GM21786 (cell line): ENCODE results near the gene NFKBIA.
"Not testable (repeated sequence)": the region's sequence is repeated elsewhere in the genome, so short reads cannot be mapped to it uniquely, and the experiment has no call there.

Experiments used
- ATAC-seq: cut with Tn5 transposase; IDR thresholded peaks from one replicate; pipeline ENCODE4 v1.9.1; 2021; ENCODE audit not compliant: unreplicated experiment

Gene NFKBIA

DNA sequence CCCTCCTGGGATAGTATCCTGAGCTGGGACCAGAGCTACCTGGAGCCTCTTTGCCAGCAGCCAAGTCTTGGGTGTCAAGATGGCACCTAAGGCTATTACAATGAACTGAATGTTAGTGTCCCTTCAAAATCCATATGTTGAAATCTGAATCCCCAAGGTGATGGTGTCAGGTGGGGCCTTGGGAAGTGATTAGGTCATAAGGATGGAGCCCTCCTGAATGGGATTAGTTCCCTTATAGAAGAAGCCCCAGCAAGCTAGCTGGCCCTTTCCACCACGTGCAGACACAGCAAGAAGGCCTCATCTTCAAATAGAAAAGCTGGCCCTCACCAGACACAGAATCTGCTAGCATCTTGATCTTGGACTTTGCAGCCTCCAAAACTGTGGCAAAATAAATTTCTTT, 12.4 kb downstream of the NFKBIA start:
- ATAC-seq = no peak

DNA sequence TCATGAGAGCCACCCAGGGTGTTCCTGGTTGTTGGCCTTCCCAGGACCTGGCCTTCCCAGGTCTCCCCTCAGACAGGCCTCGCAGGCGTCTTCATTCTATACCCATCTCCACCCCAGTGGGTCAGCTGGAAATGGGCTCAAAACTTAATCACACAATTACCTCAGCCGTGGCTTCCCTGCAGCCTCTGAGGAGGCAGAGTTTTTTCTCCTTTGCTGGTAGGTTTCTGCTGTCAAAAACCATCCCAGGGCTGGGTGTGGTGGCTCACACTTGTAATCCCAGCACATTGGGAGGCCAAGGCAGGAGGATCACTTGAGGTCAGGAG, 13.2 kb downstream of the NFKBIA start:
- no peak for ATAC-seq

DNA sequence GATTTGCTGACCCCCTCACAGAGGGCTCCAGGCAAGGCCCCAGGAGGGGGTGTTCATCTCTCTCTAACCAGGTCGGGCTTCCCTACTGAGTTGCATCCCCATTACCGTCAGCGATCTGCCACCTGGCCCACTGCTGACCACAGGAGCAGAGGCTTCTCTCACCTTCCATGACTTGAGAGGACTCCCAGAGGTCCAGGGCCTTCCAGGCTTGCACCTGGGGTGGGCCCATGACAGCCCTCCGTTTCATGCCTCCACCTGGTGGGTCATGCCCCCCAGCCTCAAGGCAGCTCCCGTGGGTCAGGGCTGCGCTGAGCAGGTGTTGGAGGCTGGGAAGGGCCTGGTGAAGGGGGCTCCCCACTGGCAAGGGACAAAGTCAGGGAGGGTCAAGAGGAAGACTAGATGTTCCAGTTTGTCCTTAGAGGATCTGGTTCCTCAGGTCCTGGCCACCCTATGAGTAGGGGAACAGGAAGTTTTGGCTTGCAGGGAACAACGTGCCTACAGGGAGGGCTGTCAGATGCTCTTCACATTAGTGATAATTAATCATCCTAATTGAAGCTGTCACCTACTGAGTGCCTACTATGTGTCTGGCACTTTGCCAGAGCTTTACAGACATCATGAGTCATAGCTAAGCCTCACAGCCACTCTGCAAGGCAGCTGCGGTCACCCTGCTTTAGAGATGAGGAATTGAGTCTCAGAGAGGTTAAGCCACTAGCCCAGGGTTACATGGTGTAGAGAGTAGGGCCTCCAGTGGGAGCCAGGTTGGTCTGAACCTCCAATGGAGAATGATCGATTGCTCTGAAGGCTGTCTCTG, 13.8 kb downstream of the NFKBIA start:
- ATAC-seq = no peak

DNA sequence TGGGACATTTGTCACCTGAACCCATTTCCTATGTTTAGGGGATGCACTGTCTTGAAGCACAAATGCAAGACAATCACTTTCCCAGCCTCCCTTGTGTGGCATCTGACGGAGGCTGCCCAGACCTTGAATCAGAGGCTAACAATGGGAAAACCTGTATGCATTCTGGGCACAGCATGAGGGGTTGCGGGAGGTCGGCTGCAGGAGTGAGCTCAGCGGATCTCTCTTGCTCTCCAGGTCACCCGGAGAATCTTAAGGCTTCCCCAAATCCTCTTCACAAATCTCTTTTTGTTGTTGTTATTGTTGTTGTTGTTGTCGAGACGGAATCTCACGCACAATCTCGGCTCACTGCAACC, 15.3 kb downstream of the NFKBIA start:
- ATAC-seq = no peak

DNA sequence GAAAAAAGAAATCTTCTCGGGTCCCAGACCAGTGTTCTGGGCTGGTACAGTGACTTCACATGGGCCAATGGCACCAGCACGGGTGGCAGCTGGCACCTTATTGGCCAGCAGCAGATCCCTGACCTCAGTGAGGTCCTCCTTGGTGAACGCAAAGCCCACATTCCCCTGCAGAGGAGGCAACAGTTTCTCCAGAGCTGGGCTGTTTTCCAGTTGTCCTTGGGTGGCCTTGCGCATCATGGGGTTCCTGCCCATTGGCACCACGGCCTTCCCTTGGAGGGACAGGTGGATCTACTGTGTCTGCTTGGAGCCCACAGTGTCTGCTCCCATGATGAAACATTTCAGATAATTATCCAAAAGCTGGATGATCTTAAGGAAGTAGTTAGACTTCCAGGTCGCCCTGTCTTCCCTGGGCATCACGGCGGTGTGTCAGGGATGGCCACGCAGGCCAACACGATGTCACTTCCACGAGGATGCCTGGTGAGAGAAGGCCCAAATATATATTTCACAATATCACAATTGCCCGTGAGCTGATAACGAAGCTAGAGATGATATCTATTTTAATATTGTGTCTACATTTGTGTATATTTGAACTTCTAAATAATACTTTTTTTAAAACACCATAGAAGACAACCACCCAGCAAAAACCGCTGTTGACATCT, 15.8 kb downstream of the NFKBIA start:
- no peak for ATAC-seq

DNA sequence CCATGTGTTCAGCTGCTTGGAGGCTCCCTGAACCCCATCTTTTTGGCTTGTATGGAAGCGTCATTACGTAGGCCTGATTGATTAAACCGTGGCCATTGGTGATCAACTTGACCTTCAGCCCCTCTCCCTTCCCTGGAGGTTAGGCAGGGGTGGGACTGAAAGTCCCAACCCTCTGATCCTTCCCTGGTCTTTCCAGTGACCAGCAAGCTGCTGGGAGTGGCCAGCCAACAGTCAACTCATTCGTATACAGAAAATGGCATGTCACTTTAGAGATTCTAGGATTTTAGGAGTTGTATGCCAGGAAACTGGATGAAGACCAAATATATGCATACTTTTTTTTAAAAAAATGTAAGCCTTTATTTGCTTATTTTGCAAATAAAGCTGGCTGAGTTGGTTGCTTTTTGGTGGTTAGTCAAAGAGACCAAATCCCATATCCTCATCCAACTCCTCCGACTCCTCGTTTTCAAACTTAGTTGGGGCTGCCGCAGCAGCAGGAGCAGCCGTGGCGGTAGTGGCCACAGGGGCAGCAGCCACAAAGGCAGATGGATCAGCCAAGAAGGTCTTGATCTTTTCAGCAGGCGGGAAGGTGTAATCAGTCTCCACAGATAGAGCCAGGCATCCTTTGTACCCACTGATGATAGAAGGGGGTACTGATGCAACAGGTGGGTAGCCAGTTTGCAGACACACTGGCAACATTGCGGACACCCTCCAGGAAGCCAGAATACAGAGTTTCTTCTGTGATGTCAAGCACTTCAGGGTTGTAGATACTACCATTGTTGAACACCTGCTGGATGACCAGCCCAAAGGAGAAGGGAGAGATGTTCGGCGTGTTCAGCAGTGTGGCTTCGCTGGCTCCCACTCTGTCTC, 16.6 kb downstream of the NFKBIA start:
- ATAC-seq = no peak

DNA sequence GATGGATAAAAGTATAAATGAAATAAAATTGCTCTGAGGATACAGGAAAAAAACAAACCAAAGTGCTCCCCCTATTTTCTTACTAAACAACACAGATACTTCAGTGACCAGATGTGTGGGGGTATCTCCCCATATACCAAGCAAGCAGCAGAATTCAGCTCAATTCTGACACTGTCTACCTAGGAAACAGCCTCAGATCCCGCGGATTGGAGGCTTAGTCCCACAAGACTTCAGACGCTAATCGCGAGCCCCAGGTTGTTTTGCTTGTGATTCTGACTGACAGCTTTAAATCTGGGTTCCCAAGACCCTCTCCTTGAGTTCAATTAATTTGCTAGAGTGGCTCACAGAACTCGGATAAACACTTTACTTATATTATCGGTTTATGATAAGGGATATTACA, 17.3 kb downstream of the NFKBIA start:
- ATAC-seq = no peak

DNA sequence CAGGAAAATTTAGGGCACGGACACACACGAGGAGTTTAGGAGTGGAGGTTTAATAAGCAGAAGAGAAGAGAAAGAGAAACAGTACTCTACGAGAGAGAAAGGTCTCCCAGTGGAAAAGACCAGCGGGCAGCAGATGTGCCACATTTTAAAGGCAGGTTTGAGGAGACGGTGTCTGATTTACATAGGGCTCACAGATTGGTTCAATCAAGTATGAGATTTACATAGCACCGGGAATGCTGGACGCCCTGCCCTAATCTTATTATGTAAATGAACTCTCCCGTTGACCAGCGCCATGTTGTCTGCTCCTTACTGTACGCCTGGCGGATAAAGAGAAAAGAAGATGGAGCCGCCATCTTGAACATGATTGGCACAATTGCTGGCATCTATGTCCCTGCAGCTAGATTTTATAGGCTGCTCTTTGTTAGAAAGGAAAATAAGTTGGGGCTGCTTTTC, 17.9 kb downstream of the NFKBIA start:
- ATAC-seq = no peak

DNA sequence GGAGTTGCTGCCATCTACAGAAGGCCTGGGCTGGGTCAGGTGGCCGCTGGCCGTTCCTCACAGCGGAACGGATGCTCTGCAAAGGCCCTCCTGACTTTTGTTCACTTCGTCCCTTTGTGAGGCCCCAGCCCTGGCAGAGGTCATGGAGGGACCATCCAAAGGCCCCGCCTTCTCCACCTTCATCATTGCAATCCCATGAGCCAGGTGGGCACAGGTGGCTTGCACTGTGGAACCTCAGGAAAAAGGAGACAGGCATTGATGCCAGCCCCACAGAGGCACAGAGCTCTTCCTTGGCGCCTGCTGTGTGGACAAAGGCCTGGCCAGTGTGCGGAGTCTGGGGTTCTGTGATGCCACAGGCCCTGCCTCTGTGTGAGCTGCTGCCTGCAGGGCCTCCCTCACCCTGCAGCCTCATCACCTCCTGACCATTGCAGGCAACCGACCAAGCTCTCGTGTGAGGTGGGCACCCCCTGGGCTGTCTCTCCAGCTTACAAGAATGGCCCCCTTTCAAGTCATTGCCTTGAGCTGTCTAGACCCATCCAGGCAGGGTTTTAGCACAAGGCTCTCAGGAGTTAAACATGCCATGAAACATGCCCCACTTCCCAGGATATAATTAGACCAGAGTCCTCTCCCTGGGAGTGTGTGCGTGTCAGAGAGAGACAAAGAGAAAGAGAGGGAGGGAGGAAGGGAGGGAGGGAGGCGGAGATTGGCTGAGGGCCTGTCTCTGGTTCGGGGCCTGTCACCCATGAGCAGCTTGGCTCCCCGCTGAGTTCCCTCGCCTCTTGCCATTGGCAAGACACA, 19.3 kb downstream of the NFKBIA start:
- no peak for ATAC-seq

DNA sequence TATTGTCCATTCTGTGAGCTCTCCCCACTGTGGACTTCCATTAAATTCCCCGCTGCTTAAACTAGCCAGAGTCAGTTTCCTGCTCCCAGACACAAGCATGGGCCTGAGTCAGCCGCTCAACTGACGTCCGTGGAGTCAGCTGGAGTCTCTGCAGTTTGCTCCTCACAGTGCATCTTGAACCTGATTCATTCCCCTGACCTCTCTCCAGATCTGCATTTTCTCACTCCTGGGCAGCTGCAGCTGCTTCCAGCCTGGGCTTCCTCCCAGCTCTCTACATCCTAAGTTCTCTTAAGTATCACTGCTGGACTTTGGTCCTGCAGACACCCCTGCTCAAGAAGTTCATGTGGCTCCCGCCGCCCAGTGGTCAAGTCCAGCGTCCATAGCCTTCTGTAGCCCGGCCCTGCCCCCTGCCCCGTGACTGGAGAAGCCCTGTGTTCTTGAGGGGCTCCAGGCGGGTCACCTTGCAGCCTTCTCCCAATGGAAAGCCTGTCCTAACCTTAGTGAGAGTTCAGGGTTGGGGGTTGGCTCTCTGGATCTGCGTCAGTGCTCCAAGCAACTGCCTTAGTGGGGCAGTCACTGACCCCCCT, 20.0 kb downstream of the NFKBIA start:
- no peak for ATAC-seq

DNA sequence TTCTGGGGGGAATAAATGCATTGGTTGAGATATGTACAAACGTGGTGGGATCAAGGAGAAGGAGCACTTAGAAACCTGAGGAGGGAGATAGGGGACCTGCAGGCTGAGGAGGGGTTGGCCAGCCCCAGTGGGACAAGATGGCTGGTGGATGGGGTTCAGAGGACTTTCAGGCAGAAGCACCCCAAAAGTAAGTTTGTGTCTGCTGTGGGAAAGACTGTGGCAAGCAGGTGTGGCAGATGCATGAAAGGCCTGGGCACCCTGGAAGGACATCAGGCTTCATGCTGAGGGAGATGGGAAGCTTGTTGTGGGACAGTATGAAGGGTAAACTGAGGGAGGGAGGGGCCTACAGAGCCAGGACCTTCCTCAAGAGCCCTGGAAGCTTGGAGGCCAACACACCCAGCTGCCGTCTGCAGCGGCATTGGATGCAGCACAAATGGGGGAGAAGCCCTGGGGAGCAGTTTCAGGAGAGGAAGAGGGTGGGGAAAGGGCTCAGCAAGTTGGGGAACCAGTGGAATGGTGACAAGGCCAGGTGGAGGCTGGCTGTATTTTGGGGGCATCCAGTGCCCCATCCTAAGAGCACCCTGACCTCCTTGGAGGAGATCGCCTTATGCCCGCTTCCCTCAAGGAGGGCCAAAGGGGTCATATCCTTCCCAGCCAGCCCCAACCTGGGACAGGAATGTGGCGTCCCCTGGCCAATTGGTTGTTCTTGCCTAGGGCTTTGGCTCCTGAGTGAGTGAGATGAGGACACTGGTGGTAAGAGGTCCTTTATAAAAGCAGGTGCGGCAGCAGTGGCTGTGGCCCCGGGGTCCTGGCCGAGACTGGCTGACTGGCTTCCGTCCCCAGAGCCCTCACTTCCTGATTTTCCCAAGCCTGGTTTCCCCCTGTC, 20.7 kb downstream of the NFKBIA start:
- no peak for ATAC-seq

DNA sequence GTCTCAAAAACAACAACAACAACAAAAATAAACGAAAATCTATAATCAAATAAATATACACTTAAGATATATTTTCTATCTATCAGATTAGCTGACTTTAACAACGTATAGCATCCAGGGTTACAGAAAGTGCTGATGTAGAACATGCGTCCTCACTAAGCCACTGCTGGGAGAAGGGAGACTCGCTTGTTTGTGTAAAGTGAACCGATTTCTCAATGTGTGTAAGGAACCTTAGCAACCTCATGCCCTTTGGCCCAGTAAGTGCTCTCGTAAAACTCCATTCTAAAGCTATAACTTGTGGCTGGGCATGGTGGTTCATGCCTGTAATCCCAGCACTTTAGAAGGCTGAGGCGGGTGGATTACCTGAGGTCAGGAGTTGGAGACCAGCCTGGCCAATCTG, 23.8 kb downstream of the NFKBIA start:
- no peak for ATAC-seq

DNA sequence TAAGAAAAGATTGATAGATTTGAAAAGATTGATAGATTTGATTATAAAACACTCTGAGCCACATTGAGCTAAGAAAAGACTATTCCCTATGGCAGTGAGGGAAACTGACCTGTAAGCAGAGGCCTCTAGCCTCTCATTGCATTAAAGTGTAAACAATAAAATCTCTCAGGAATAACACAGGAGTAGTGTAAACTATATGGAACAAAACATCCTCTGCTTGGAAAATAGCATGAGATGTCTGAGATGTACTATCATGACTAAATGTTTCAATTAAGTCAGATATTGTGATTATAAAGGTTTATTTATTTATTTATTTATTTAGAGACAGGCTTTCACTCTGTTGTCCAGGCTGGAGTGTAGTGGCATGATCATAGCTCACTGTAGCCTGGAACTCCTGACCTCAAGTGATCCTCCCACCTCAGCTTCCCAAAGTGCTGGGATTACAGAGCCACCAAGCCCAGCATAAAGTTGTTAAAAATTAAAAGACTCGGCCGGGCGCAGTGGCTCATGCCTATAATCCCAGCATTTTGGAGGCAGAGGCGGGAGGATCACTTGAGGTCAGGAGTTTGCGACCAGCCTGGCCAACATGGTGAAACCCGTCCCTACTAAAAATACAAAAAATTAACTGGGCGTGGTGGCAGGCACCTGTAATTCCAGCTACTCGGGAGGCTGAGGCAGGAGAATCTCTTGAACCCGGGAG, 25.2 kb downstream of the NFKBIA start:
- not testable (repeated sequence) for ATAC-seq

DNA sequence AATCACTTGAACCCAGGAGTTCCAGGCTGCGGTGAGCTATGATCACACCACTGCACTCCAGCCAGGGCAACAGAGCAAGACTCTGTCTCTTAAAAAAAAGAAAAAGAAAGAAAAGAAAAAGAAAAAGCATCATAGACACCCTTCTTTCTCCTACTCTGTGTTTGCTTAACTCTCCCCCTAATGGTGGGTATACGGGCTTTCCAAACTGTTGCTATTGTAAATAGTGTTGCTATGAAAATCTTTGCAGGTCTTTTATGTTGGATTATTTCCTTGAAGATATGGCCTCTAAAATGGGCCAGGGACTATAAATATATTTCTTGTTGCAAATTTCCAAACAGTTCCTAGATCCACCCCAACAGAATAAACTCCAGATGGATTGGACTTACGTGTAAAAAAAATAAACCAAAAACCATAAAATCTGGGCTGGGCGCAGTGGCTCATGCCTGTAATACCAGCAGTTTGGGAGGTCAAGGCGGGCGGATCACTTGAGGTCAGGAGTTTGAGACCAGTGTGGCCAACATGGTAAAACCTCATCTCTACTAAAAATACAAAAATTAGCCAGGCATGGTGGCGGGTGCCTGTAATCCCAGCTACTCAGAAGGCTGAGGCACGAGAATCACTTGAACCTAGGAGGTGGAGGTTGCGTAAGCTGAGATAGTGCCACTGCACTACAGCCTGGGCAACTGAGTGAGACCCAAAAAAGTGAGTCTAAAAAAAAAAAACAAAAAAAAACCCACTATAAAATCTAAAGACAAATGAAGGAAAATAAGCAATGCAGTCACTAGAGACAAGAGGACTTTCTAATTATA, 25.9 kb downstream of the NFKBIA start:
- no peak for ATAC-seq

DNA sequence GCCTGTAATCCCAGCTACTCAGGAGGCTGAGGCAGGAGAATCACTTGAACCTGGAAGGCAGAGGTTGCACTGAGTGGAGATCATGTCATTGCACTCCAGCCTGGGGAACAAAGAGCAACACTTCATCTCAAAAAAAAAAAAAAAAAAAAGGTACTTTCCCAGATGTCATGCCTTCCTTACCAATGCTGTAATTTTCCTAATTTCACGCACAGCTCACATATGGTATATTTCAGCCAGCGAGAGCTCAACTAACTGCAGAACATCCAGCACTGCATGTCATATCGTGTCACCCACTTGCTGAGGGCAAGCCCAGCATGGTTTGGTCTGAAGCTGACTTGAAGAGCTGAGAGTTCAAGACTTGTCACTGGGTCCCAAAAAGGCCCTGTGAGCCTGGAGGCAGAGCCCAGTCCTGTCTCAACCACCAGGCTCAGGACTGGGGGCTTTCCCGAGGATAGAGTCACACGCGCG, 29.0 kb downstream of the NFKBIA start:
- ATAC-seq = no peak

DNA sequence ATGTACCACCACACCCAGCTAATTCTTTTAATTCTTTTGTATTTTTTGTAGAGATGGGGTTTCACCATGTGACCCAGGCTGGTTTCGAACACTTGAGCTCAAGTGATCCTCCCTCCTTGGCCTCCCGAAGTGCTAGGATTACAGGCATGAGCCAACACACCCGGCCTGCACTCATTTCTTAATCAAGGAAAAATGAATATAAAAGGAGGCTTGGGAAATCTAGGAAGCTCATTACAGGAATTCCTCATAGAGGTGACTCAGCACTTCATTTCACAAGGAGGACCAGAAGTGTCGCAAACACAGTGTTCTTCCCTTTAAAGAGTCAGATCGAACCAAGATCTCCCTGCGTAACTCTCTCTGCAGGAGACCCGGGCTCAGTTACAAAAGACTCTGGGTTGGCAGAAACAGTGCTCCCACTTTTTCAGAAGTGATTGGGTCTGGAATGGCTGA, 30.3 kb downstream of the NFKBIA start:
- ATAC-seq = no peak

DNA sequence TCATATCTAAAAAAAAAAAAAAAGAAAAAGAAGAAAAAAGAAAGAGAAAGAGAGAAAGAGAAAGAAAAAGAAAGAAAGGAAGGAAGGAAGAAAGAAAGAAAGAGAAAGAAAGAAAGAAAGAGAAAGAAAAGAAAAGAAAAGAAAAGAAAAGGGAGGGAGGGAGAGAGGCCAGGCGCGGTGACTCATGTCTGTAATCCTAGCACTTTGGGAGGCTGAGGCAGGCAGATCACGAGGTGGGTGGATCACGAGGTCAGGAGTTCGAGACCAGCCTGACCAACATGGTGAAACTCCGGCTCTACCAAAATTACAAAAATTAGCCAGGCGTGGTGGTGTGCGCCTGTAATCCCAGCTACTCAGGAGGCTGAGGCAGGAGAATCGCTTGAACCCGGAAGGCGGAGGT, 31.3 kb downstream of the NFKBIA start:
- not testable (repeated sequence) for ATAC-seq

DNA sequence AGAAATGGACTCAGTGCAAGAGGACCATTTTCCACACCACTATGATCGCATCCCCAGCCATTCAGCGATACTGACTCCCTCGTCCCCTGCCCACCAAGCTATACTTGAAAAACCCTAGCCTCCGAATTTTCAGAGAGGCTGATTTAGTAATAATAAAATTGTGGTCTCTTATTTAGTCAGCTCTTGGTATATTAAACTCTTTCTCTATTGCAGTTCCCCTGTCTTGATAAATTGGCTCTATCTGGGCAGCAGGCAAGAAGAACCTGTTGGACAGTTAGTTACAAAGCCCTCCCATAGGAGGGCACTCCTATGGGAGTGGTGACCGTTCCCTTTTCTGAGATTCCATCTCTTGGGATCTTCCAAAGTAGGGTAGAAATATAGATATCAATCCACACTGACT, 33.6 kb downstream of the NFKBIA start:
- no peak for ATAC-seq
